ENCODE results near the gene FA2H. TPM values are rescaled to one million over a fixed set of nuclear protein-coding genes. Genes with fewer than 3 reads are reported as not detected.

Gene FA2H
- total RNA-seq, 1 donor from 2014 or later = 3.3 TPM

- TF ChIP-seq CTCF (IDR thresholded peaks at IDR 0.05; ENCODE audit: unreplicated experiment) = no peak
- Mint-ChIP-seq H3K4me3 (ENCODE audit: low read depth) (no peak overlapping the region), H3K27me3 (peaks cover 3% of the 10 kb centered on the region), H3K36me3 (ENCODE audit: insufficient read depth) (no peaks in the 10 kb centered on the region), H3K9me3 (ENCODE audit: low read depth) (no peaks in the 10 kb centered on the region), H3K27ac (no peak overlapping the region), H3K4me1 (ENCODE audit: low read depth) (peaks cover 2% of the 10 kb centered on the region)
- DNase-seq (ENCODE audit: low spot score, unreplicated experiment) = no peak
Measured at GRCh38 chr16:74743668-74744299, 30.8 kb downstream of the FA2H start.

- no peak for TF ChIP-seq CTCF (IDR thresholded peaks at IDR 0.05; ENCODE audit: unreplicated experiment)
- Mint-ChIP-seq H3K4me1 (ENCODE audit: low read depth) (peaks cover 2% of the 10 kb centered on the region), H3K9me3 (ENCODE audit: low read depth) (no peaks in the 10 kb centered on the region), H3K27me3 (peaks cover 7% of the 10 kb centered on the region), H3K4me3 (ENCODE audit: low read depth) (no peak overlapping the region), H3K36me3 (ENCODE audit: insufficient read depth) (no peaks in the 10 kb centered on the region), H3K27ac (no peak overlapping the region)
- no peak for DNase-seq (ENCODE audit: low spot score, unreplicated experiment)
Measured at GRCh38 chr16:74743045-74743667, 31.5 kb downstream of the FA2H start.

GRCh38 chr16:74742051-74742481, 32.6 kb downstream of the FA2H start:
- DNase-seq (ENCODE audit: low spot score, unreplicated experiment) = no peak
- Mint-ChIP-seq H3K4me3 (ENCODE audit: low read depth) (no peak overlapping the region), H3K27ac (no peak overlapping the region), H3K9me3 (ENCODE audit: low read depth) (no peaks in the 10 kb centered on the region), H3K36me3 (ENCODE audit: insufficient read depth) (no peaks in the 10 kb centered on the region), H3K27me3 (peaks cover 13% of the 10 kb centered on the region), H3K4me1 (ENCODE audit: low read depth) (peaks cover 2% of the 10 kb centered on the region)
- no peak for TF ChIP-seq CTCF (IDR thresholded peaks at IDR 0.05; ENCODE audit: unreplicated experiment)

- Mint-ChIP-seq H3K4me3 (ENCODE audit: low read depth) (no peak overlapping the region), H3K9me3 (ENCODE audit: low read depth) (no peaks in the 10 kb centered on the region), H3K27me3 (peaks cover 16% of the 10 kb centered on the region), H3K27ac (no peak overlapping the region), H3K36me3 (ENCODE audit: insufficient read depth) (no peaks in the 10 kb centered on the region), H3K4me1 (ENCODE audit: low read depth) (peaks cover 2% of the 10 kb centered on the region)
- TF ChIP-seq CTCF (IDR thresholded peaks at IDR 0.05; ENCODE audit: unreplicated experiment) = no peak
- no peak for DNase-seq (ENCODE audit: low spot score, unreplicated experiment)
Measured at GRCh38 chr16:74740795-74741304, 33.8 kb downstream of the FA2H start.

GRCh38 chr16:74739275-74739674, 35.3 kb downstream of the FA2H start:
- peaks cover 4% of the 10 kb centered on the region for H3K4me1 Mint-ChIP-seq (ENCODE audit: low read depth)
- TF ChIP-seq CTCF (IDR thresholded peaks at IDR 0.05; ENCODE audit: unreplicated experiment) = no peak
- no peak for DNase-seq (ENCODE audit: low spot score, unreplicated experiment)
- no peak overlapping the region for H3K27ac Mint-ChIP-seq
- peaks cover 19% of the 10 kb centered on the region for H3K27me3 Mint-ChIP-seq
- H3K36me3 Mint-ChIP-seq (ENCODE audit: insufficient read depth) = no peaks in the 10 kb centered on the region
- H3K9me3 Mint-ChIP-seq (ENCODE audit: low read depth) = no peaks in the 10 kb centered on the region
- no peak overlapping the region for H3K4me3 Mint-ChIP-seq (ENCODE audit: low read depth)
